H1 (cell line): Measurements from ENCODE around the gene HES3. TPM values are rescaled to one million over a fixed set of nuclear protein-coding genes. Genes with fewer than 3 reads are reported as not detected.

Experiments used
- CTCF ChIA-PET: fragments of 300-600 bp; sonication (Branson Sonifier 250); formaldehyde crosslinking; loops from one replicate; lab custom pipeline; 2021; ENCODE audit not compliant: partially characterized antibody; lab: Charles Lee
- POLR2A ChIA-PET: fragments of 300-600 bp; sonication (Branson Sonifier 250); formaldehyde crosslinking; loops from one replicate; lab custom pipeline; 2021; ENCODE audit warnings: inconsistent platforms; ENCODE audit not compliant: partially characterized antibody; lab: Charles Lee
- DNase-seq, 2 experiments: peaks; one replicate each; pipeline versions ENCODE4 v3.0.0 to v3.0.0-alpha.2; 2010 to 2022; ENCODE audit warnings: low spot score in 2 of 2, low read depth in 1 of 2, mixed read lengths in 1 of 2
- FAIRE-seq: peaks from 2 replicates; lab custom pipeline; 2011; peaks lifted over from hg19 to GRCh38; lab: Jason Lieb, UNC
- H2AFZ ChIP-seq: 2 replicates; pipeline ENCODE4 v1.8.1; 2012; ENCODE audit warnings: low read length, inconsistent platforms
- H2AK5ac ChIP-seq: 2 replicates; pipeline ENCODE4 v1.6.1; 2013; ENCODE audit warnings: low read depth, low read length
- H2BK120ac ChIP-seq: replicated peaks from 2 replicates; pipeline ENCODE3; 2013; ENCODE audit warnings: low read depth, low read length, inconsistent platforms
- H2BK12ac ChIP-seq: 2 replicates; pipeline ENCODE4 v1.6.1; 2013; ENCODE audit warnings: low read depth, low read length
- H2BK15ac ChIP-seq: 2 replicates; pipeline ENCODE4 v1.6.1; 2013; ENCODE audit warnings: low read length
- H2BK20ac ChIP-seq: 2 replicates; pipeline ENCODE4 v1.6.1; 2013; ENCODE audit warnings: low read length
- H2BK5ac ChIP-seq: 2 replicates; pipeline ENCODE4 v1.6.1; 2013; ENCODE audit warnings: low read depth, low read length
- H3K14ac ChIP-seq: 2 replicates; pipeline ENCODE4 v1.6.1; 2013; ENCODE audit warnings: inconsistent platforms; ENCODE audit not compliant: insufficient read length
- H3K18ac ChIP-seq: 2 replicates; pipeline ENCODE4 v1.6.1; 2013; ENCODE audit warnings: low read length; ENCODE audit errors: extremely low read depth
- H3K23ac ChIP-seq: 2 replicates; pipeline ENCODE4 v1.6.1; 2013; ENCODE audit warnings: inconsistent platforms; ENCODE audit not compliant: insufficient read length
- H3K23me2 ChIP-seq: 2 replicates; pipeline ENCODE4 v1.6.1; 2013; ENCODE audit warnings: low read depth, low read length
- H3K27ac ChIP-seq: 2 replicates; pipeline ENCODE4 v1.6.1; 2011; ENCODE audit warnings: low read depth, low read length, inconsistent platforms
- H3K27me3 ChIP-seq, 4 experiments: replicated peaks in 1 of 4; 1 replicate in 1 of 4; 2 replicates in 3 of 4; pipeline versions ENCODE4 v1.6.1 to v1.8.1; 2011 to 2013; ENCODE audit warnings: low read length in 3 of 4, mild to moderate bottlenecking in 3 of 4, inconsistent platforms in 2 of 4, mixed read lengths in 2 of 4, moderate library complexity in 1 of 4; ENCODE audit not compliant: control insufficient read depth in 3 of 4, insufficient read depth in 3 of 4; ENCODE audit errors: extremely low read depth in 1 of 4
- H3K36me3 ChIP-seq, 4 experiments: 2 replicates each; pipeline versions ENCODE4 v1.6.1 to v1.8.1; 2011 to 2013; ENCODE audit warnings: mild to moderate bottlenecking in 4 of 4, low read length in 3 of 4, moderate library complexity in 2 of 4, control low read depth in 1 of 4, inconsistent platforms in 1 of 4; ENCODE audit not compliant: insufficient read depth in 4 of 4, control insufficient read depth in 2 of 4
- H3K4ac ChIP-seq: replicated peaks from 2 replicates; pipeline ENCODE3; 2013; ENCODE audit warnings: low read length, low read depth, mixed read lengths, inconsistent platforms; ENCODE audit not compliant: insufficient read length
- H3K4me1 ChIP-seq, 4 experiments: replicated peaks in 1 of 4; 1 replicate in 1 of 4; 2 replicates in 3 of 4; pipeline versions ENCODE4 v1.6.1 to v1.8.1; 2011 to 2013; ENCODE audit warnings: low read length in 3 of 4, inconsistent platforms in 2 of 4, mixed read lengths in 1 of 4; ENCODE audit not compliant: insufficient read depth in 4 of 4, control insufficient read depth in 3 of 4
- H3K4me2 ChIP-seq, 2 experiments: 2 replicates each; pipeline versions ENCODE4 v1.6.1 to v1.8.1; 2011 to 2013; ENCODE audit warnings: low read depth in 2 of 2, low read length in 2 of 2, control low read depth in 1 of 2, inconsistent platforms in 1 of 2, mild to moderate bottlenecking in 1 of 2; ENCODE audit not compliant: insufficient read depth in 1 of 2
- H3K4me3 ChIP-seq, 4 experiments: fragments of 200-600, 300-600 bp in 1 of 4; sonication (generic), shearing (Covaris generic), sonication (Bioruptor Twin) in 1 of 4; 2 replicates each; pipeline versions ENCODE4 v1.5.1 to v1.8.1; 2011 to 2016; ENCODE audit warnings: low read length in 4 of 4, low read depth in 3 of 4, control low read depth in 2 of 4, inconsistent platforms in 2 of 4, mild to moderate bottlenecking in 2 of 4, mixed read lengths in 1 of 4, moderate library complexity in 1 of 4; ENCODE audit not compliant: insufficient read depth in 2 of 4; ENCODE audit errors: extremely low read depth in 1 of 4
- H3K56ac ChIP-seq: replicated peaks from 2 replicates; pipeline ENCODE3; 2013; ENCODE audit warnings: low read depth, mild to moderate bottlenecking, mixed read lengths, low read length, inconsistent platforms; ENCODE audit not compliant: insufficient read length
- H3K79me1 ChIP-seq: 2 replicates; pipeline ENCODE4 v1.6.1; 2013; ENCODE audit warnings: low read depth, low read length, control low read depth
- H3K79me2 ChIP-seq, 2 experiments: 2 replicates each; pipeline versions ENCODE4 v1.6.1 to v1.8.1; 2012 to 2013; ENCODE audit warnings: low read length in 2 of 2, mild to moderate bottlenecking in 2 of 2, inconsistent platforms in 1 of 2; ENCODE audit not compliant: insufficient read depth in 2 of 2, control insufficient read depth in 1 of 2
- H3K9ac ChIP-seq, 4 experiments: replicated peaks in 1 of 4; 1 replicate in 1 of 4; 2 replicates in 3 of 4; pipeline versions ENCODE4 v1.6.1 to v1.8.1; 2011 to 2013; ENCODE audit warnings: low read depth in 3 of 4, low read length in 3 of 4, control low read depth in 2 of 4, mild to moderate bottlenecking in 2 of 4, moderate library complexity in 2 of 4, inconsistent platforms in 1 of 4; ENCODE audit errors: extremely low read depth in 1 of 4
- H3K9me3 ChIP-seq, 2 experiments: 2 replicates each; pipeline versions ENCODE4 v1.6.1 to v1.8.1; 2012 to 2013; ENCODE audit warnings: mild to moderate bottlenecking in 2 of 2, moderate library complexity in 2 of 2, control low read depth in 1 of 2, inconsistent platforms in 1 of 2, low read depth in 1 of 2, low read length in 1 of 2, mixed read lengths in 1 of 2; ENCODE audit not compliant: insufficient read depth in 2 of 2
- H4K20me1 ChIP-seq, 2 experiments: replicated peaks in 1 of 2; 2 replicates each; pipeline versions ENCODE3 to v1.8.1; 2011 to 2013; ENCODE audit warnings: inconsistent platforms in 2 of 2, low read length in 2 of 2, mild to moderate bottlenecking in 1 of 2; ENCODE audit not compliant: insufficient read depth in 2 of 2, control insufficient read depth in 1 of 2
- H4K5ac ChIP-seq: 2 replicates; pipeline ENCODE4 v1.6.1; 2013; ENCODE audit warnings: low read length, low read depth, mixed read lengths, inconsistent platforms; ENCODE audit not compliant: insufficient read length
- H4K8ac ChIP-seq: 2 replicates; pipeline ENCODE4 v1.8.0; 2013; ENCODE audit warnings: mild to moderate bottlenecking, moderate library complexity, low read length, inconsistent platforms; ENCODE audit not compliant: insufficient read depth; ENCODE audit errors: extremely low read depth
- H4K91ac ChIP-seq: replicated peaks from 2 replicates; pipeline ENCODE3; 2013; ENCODE audit warnings: low read length, mixed read lengths, inconsistent platforms; ENCODE audit not compliant: insufficient read length
- EZH2 ChIP-seq: fragments of 200-600 bp; sonication (generic); IDR thresholded peaks from 2 replicates; pipeline ENCODE4 v1.7.1; 2012; ENCODE audit warnings: low read depth, mild to moderate bottlenecking, moderate library complexity, low read length, inconsistent platforms; ENCODE audit not compliant: severe bottlenecking
- JUND ChIP-seq: IDR thresholded peaks from 2 replicates; pipeline ENCODE4 v1.6.1; 2011; ENCODE audit warnings: mild to moderate bottlenecking, improper control_type of control experiment, low read length
- TCF12 ChIP-seq: IDR thresholded peaks from 2 replicates; pipeline ENCODE4 v1.6.1; 2011; ENCODE audit warnings: low read depth, mild to moderate bottlenecking, low read length
- WGBS, 2 experiments: shearing (Covaris generic) in 1 of 2; methylation state at CpG; one replicate each; pipeline versions ENCODE4 v1.1.6 to v1.1.7; 2013 to 2015; ENCODE audit warnings: low lambda C conversion rate in 2 of 2, mixed read lengths in 2 of 2, inconsistent platforms in 1 of 2, low coverage in 1 of 2, missing lambda C conversion rate in 1 of 2; ENCODE audit not compliant: insufficient replicate concordance in 2 of 2, insufficient coverage in 1 of 2, insufficient read length in 1 of 2; ENCODE audit errors: extremely low coverage in 1 of 2, missing lambda C conversion rate in 1 of 2; 5-methylcytosine and 5-hydroxymethylcytosine counted together
- polyA plus RNA-seq, 7 experiments: library from polyadenylated mRNA; depleted of rRNA in 3 of 7; stranded (reverse) in 5 of 7; unstranded in 2 of 7; fragments of >200 nt in 5 of 7; fragments of 200-250 nt in 2 of 7; gene quantifications; 1 replicate in 5 of 7; 2 replicates in 1 of 7; 4 replicates in 1 of 7; pipeline versions ENCODE4 v1.2.1 to v1.2.3, GENCODE V29; 2011 to 2013; ENCODE audit warnings: missing spikeins in 2 of 7, mixed read lengths in 2 of 7
- total RNA-seq: library from RNA; stranded (reverse); fragmentation: NEBNext Ultra II Directional; extraction: Animal tissue kit (Norgen Biotek cat#: 25700); gene quantifications from 2 replicates; pipeline ENCODE4 v1.2.1, GENCODE V29; 2021

HES3 gene
- total and polyA plus RNA-seq, 2 of the 8 experiments (the other 6 are each of a cell fraction or from before 2014, with no cell fraction given), result 38.8 to 54.3 TPM

DNA sequence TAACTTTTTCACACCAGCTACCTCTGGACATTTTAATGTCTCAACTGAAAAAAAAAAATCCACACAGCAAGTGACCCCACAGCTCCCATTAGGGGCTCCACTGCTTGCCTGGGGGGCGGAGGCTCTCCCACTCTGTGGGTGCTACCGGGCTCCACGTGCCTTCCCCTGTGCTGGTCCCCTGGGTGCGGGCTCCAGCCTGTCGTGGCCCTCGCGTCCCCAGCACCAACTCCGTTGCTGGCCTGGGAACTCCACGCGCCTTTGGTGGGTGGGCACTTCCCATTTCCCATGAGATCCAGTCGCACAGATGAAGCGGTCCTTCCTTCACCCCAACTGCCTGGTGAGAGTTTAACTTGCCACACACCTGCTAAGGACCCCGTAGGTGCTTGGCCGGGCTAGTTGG is 44.0 kb downstream of the HES3 start:
- Histone ChIP-seq H3K4me2 (no peak overlapping the region), H3K27me3 (no peaks in the 10 kb centered on the region), H3K9me3 (no peaks in the 10 kb centered on the region), H3K4me1 (no peaks in the 10 kb centered on the region), H4K20me1 (peaks cover 5 to 8% of the 10 kb centered on the region in 2 experiments), H3K36me3 (no peaks in the 10 kb centered on the region; a peak in 2 of 8 replicates), H2BK20ac (no peak overlapping the region), H2AFZ (no peak overlapping the region), H2BK120ac (no peak overlapping the region), H3K56ac (no peak overlapping the region), H3K4me3 (no peak overlapping the region), H3K27ac (no peak overlapping the region), H4K91ac (no peak overlapping the region), H4K5ac (no peak overlapping the region), H3K79me2 (no peaks in the 10 kb centered on the region), H2BK5ac (no peak overlapping the region), H4K8ac (no peak overlapping the region), H3K23me2 (no peaks in the 10 kb centered on the region), H3K79me1 (no peaks in the 10 kb centered on the region), H2BK15ac (no peak overlapping the region), H3K14ac (no peak overlapping the region), H3K4ac (no peak overlapping the region), H2BK12ac (no peak overlapping the region), H3K23ac (no peak overlapping the region), H3K9ac (no peak overlapping the region), H3K18ac (no peak overlapping the region), H2AK5ac (no peak overlapping the region)
- ChIA-PET CTCF (interaction anchor here (0.5 to 1.8 kb wide), 8 partner anchors 12 to 143 kb away, joined by 3 to 8 read pairs (median 4); no protein-coding TSS in a partner anchor), POLR2A (no interaction called here)
- FAIRE-seq, result no peak
- WGBS, 2 experiments, result 87% methylated on average over 14 of the region's 14 CpGs; no CpG with 5 or more reads in 1 of the 2 experiments
- DNase-seq, result no peak
- TF ChIP-seq EZH2, result no peak
- TF ChIP-seq TCF12, result no peak
- no peak for TF ChIP-seq JUND
